ENCODE measurements around the gene TRAP1. TPM values are rescaled to one million over a fixed set of nuclear protein-coding genes. Genes with fewer than 3 reads are reported as not detected.

TRAP1 gene
- total RNA-seq, 1 experiment from 2014 or later = 137 TPM

DNA sequence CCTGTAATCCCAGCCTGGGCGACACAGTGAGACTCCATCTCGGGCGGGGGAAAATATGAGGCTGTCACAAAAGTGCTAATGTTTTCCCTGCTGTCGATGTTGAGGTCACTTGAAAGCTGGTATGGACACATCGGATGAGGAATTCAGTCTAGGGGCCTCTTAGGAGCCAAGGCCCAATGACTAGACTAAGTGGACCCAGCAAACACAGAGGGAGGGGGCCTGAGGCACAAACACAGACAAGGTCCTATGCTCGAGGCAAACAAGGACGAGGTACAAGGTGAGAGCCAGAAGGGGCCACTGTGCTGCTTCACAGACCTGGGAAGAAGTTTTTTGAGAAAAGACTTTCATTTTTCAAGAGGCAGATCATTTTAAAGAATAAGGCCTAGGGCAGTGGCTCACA is 15.2 kb downstream of the TRAP1 start:
- in situ Hi-C loops (cut with HindIII; ENCODE audit: low pct_unique_long_range_greater_than_20kb, low sequenced_read_pairs) (no loop called here), intact Hi-C loops (cut with micrococcal nuclease; ENCODE audit: unreplicated experiment) (no loop called here)
- Histone ChIP-seq H3K36me3 (ENCODE audit: control insufficient read depth, insufficient read depth, low read length) (no peaks in the 10 kb centered on the region), H3K27me3 (ENCODE audit: control insufficient read depth, insufficient read depth, low read length) (no peaks in the 10 kb centered on the region), H3K4me1 (ENCODE audit: control insufficient read depth, insufficient read depth, low read length) (no peaks in the 10 kb centered on the region), H3K4me3 (ENCODE audit: low read depth in 2 of 2, low read length in 2 of 2) (no peak overlapping the region), H3K9me3 (ENCODE audit: control insufficient read depth, insufficient read depth, low read depth, low read length) (no peaks in the 10 kb centered on the region), H3K27ac (ENCODE audit: low read length) (no peak overlapping the region)
- DNase-seq (ENCODE audit: low read depth, low spot score) (no peak), ATAC-seq (no peak)
- ChIA-PET CTCF (no interaction called here), POLR2A (interaction anchor here (0.6 kb wide), 1 partner anchor 167 kb away, joined by 12 read pairs; no protein-coding TSS in a partner anchor)
- TF ChIP-seq POLR2AphosphoS5 (IDR thresholded peaks at IDR 0.05; ENCODE audit: low read depth, low read length) (no peak), SIN3A (IDR thresholded peaks at IDR 0.05; ENCODE audit: borderline replicate concordance, insufficient read depth, low read depth, low read length) (no peak), TCF7L2 (IDR thresholded peaks at IDR 0.05; ENCODE audit: low read depth, low read length) (no peak)
- TF ChIP-seq, protein P1, sequence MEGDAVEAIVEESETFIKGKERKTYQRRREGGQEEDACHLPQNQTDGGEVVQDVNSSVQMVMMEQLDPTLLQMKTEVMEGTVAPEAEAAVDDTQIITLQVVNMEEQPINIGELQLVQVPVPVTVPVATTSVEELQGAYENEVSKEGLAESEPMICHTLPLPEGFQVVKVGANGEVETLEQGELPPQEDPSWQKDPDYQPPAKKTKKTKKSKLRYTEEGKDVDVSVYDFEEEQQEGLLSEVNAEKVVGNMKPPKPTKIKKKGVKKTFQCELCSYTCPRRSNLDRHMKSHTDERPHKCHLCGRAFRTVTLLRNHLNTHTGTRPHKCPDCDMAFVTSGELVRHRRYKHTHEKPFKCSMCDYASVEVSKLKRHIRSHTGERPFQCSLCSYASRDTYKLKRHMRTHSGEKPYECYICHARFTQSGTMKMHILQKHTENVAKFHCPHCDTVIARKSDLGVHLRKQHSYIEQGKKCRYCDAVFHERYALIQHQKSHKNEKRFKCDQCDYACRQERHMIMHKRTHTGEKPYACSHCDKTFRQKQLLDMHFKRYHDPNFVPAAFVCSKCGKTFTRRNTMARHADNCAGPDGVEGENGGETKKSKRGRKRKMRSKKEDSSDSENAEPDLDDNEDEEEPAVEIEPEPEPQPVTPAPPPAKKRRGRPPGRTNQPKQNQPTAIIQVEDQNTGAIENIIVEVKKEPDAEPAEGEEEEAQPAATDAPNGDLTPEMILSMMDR (IDR thresholded peaks at IDR 0.05) = no peak
- TF ChIP-seq, protein P2, sequence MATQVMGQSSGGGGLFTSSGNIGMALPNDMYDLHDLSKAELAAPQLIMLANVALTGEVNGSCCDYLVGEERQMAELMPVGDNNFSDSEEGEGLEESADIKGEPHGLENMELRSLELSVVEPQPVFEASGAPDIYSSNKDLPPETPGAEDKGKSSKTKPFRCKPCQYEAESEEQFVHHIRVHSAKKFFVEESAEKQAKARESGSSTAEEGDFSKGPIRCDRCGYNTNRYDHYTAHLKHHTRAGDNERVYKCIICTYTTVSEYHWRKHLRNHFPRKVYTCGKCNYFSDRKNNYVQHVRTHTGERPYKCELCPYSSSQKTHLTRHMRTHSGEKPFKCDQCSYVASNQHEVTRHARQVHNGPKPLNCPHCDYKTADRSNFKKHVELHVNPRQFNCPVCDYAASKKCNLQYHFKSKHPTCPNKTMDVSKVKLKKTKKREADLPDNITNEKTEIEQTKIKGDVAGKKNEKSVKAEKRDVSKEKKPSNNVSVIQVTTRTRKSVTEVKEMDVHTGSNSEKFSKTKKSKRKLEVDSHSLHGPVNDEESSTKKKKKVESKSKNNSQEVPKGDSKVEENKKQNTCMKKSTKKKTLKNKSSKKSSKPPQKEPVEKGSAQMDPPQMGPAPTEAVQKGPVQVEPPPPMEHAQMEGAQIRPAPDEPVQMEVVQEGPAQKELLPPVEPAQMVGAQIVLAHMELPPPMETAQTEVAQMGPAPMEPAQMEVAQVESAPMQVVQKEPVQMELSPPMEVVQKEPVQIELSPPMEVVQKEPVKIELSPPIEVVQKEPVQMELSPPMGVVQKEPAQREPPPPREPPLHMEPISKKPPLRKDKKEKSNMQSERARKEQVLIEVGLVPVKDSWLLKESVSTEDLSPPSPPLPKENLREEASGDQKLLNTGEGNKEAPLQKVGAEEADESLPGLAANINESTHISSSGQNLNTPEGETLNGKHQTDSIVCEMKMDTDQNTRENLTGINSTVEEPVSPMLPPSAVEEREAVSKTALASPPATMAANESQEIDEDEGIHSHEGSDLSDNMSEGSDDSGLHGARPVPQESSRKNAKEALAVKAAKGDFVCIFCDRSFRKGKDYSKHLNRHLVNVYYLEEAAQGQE (IDR thresholded peaks at IDR 0.05; ENCODE audit: insufficient read depth in 1 of 2, low read depth in 2 of 2, low read length in 1 of 2) = no peak
- no TSS peak for BruUV-seq (replicated peaks)

DNA sequence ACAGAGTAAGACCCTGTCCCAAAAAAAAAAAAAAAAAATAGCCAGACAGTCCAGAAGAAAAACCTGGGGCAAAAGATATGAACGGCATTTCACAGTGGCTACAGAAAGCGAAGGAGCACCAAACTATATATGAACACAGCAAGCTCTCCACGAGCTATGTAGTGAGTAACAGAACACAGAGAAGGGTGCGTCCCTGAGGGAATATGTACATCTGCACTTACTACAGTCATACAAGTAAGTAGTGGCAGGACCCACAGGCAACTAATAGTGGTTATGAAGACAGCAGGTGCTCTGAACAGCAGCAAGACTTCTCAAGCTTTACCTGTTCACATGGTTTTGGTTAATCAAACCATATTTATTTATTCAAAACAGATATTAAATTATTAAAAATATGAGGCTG is 15.8 kb downstream of the TRAP1 start:
- DNase-seq (ENCODE audit: low read depth, low spot score) = no peak
- Histone ChIP-seq H3K36me3 (ENCODE audit: control insufficient read depth, insufficient read depth, low read length) (no peaks in the 10 kb centered on the region), H3K4me1 (ENCODE audit: control insufficient read depth, insufficient read depth, low read length) (no peaks in the 10 kb centered on the region), H3K9me3 (ENCODE audit: control insufficient read depth, insufficient read depth, low read depth, low read length) (no peaks in the 10 kb centered on the region), H3K4me3 (ENCODE audit: low read depth in 2 of 2, low read length in 2 of 2) (no peak overlapping the region), H3K27ac (ENCODE audit: low read length) (no peak overlapping the region), H3K27me3 (ENCODE audit: control insufficient read depth, insufficient read depth, low read length) (no peaks in the 10 kb centered on the region)
- intact Hi-C loops (cut with micrococcal nuclease; ENCODE audit: unreplicated experiment) = no loop called here
- BruUV-seq (replicated peaks) = no TSS peak
- ChIA-PET POLR2A (interaction anchor here (0.6 kb wide), 1 partner anchor 30 kb away, joined by 8 read pairs; no protein-coding TSS in a partner anchor), CTCF (no interaction called here)
- in situ Hi-C loops (cut with HindIII; ENCODE audit: low pct_unique_long_range_greater_than_20kb, low sequenced_read_pairs) = no loop called here
- TF ChIP-seq SIN3A (IDR thresholded peaks at IDR 0.05; ENCODE audit: borderline replicate concordance, insufficient read depth, low read depth, low read length) (no peak), TCF7L2 (IDR thresholded peaks at IDR 0.05; ENCODE audit: low read depth, low read length) (no peak), POLR2AphosphoS5 (IDR thresholded peaks at IDR 0.05; ENCODE audit: low read depth, low read length) (no peak)
- TF ChIP-seq, protein P1 (IDR thresholded peaks at IDR 0.05) = no peak
- TF ChIP-seq, protein P2 (IDR thresholded peaks at IDR 0.05; ENCODE audit: insufficient read depth in 1 of 2, low read depth in 2 of 2, low read length in 1 of 2) = no peak
- ATAC-seq = no peak

Measured in Panc1 (cell line).